GM19438 (cell line): ENCODE results near the gene RASAL2.
"Not testable (repeated sequence)": the region's sequence is repeated elsewhere in the genome, so short reads cannot be mapped to it uniquely, and the experiment has no call there.

Experiments used
- ATAC-seq: cut with Tn5 transposase; IDR thresholded peaks from one replicate; pipeline ENCODE4 v1.9.1; 2021; ENCODE audit warnings: low read depth; ENCODE audit not compliant: unreplicated experiment

RASAL2 gene

DNA sequence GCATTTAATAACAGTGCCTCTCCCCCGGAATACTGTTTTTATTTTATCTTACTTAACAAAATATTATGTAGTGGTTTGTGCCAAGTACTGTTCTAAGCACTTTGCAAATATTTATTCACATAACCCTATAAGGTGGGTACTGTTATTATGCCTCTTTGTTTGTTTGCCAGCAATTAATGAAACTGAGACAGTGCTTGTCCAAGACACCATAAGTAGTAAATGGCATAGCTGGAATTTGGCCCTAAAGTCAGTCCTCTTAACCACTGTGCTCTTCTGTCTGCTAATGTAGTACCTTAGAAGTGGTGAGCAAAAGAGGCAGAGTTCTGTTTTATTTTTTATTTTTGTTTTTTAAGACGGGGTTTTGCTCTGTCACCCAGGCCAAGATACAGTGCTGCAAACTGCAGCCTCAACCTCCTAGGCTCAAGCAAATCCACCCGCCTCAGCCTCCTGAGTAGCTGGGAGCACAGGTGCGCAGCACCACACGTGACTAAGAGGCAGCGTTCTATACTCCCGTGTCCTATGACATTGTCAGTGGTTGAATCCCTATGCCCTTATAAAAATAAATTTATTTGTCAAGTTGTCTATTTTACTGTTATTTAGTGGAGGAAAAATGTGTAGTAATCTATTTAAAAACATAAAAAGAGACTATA is 237.1 kb downstream of the RASAL2 start:
- no peak for ATAC-seq

DNA sequence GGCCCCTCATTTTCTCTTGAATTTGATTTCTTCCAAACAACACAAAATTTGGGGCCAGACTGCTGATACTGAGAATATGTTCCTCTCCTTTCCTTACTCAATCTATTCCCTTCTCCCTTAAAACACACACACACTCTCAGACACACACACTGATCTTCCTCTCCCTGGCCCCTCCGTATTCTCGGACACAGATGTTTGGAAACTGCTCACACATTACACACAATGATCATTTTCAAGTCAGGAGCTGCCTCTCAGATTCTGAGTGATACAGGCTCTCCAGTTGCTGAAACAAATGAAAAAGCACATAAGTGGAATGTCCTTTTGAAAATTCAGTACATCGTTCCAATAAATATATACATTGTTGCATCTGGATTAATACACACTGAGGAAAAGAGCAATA is 241.5 kb downstream of the RASAL2 start:
- ATAC-seq: no peak

DNA sequence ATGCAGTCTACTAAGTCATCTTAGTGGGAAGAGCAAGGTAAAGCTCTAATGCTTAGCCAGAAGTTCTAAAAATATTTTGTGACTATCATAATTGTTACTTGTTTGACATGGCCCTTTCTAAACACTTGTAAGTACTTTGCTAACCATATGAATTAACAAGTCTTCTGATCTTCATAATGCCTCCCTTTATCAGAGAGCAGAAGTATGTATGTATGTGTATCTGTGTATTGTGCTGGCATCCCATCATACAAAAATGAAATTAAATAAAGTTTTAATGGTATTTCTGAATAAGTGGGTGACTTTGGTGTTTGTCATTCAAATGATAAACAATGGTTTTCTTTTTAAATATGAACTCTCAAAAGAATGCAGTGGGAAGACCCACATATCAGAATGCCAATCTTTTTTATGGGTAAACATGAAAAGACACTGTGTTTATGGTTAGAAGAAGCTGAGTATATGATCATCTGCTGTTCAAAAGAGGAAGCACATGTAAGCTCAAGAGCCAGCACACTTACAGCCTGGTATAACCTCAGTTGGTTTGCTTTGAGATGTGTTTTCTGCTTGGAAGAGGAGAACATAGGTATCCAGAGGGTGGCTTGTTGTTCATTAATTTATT is 243.3 kb downstream of the RASAL2 start:
- ATAC-seq: no peak

DNA sequence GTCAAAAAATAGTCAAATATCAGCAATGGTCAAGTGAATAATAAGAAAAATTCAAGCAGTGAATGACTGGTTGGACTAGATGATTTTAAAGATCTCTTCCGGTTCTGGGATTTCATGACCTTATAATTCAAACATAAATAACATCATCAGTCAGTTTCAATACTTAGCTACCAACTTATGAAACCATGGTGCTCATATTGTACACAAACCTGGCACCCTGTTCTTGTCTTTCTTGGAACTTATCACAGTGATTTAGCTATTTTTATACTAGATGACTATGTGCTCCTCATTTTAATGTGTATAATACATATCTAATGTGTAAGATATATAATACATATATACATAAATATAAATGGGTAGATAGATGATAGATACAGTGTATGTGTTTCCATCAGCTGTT is 245.9 kb downstream of the RASAL2 start:
- ATAC-seq: no peak

DNA sequence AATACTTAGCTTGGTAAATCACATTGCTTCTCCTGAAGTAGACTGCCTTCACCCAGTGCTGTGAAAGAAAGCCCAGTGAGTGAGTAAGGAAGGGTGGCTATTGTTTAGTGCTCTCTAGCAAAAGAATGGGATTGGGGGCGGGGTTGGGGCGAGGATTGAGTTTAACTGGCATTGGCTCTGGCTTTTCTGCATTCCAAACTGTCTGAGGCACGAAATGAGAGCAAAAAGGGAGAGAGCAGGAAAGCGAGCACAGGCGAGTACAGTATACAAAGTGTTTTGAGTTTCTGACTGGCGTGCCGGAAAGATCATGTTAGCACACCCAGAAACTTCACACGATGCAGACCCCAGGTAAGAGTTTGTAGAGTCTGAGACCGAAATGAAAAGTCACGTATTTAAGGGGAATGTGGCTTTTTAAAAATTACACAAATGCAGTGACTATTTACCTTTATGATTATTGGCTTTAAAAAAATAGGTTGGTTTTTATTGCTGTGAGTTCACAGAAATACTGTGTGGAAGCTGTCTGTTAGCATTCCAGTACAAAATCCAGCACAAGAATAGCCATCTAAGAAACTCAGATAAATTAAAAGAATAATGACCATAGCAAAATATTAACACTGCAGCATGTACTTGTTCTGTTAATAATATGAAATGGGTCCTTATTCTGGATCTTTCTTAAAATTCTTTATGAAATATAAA is 247.5 kb downstream of the RASAL2 start:
- no peak for ATAC-seq

DNA sequence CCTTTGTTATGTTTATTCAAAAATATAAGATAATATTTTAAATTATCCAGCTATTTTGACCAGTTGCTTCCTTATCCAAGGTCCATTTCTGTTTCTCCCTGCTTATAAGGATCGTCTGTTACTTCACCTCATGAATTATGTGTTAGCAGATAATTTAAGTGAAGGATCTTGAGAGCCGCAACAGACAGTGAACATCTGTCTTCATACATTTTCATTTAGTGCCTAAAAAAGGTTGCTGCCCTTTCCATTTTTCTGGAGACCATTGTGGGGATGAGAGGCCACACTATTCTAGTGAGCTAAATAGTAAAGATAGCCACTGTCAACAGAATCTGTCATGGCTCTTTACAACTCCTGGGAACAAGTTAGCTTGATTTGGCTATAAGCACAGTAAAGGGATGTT is 248.8 kb downstream of the RASAL2 start:
- ATAC-seq: no peak

DNA sequence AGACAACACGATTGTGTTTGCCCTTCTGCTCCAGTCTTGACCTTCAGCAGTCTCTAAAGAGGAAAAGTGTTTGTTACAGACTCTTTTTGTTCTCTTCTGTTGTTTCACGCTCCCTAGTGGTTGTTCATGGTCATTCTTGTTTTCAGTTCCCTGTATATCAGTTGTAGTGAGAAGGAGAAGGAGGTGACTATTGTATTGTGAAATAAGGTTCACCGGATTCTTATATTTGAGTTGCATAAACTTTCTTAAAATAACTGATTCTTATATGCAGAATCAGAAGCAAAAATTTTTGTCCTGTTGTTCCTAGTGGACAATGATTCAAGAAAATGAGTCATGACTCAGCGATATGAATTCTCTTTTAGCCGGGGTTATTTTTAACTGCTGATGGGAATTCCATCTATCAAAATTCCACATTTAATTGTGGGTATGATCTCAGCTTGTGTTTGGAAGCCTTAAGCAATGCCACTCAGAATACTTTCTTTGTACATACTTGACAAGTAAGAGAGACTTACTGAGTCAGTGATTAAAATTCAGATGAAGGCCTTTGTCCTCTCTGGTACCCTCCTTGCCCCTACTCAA is 250.7 kb downstream of the RASAL2 start:
- no peak for ATAC-seq

DNA sequence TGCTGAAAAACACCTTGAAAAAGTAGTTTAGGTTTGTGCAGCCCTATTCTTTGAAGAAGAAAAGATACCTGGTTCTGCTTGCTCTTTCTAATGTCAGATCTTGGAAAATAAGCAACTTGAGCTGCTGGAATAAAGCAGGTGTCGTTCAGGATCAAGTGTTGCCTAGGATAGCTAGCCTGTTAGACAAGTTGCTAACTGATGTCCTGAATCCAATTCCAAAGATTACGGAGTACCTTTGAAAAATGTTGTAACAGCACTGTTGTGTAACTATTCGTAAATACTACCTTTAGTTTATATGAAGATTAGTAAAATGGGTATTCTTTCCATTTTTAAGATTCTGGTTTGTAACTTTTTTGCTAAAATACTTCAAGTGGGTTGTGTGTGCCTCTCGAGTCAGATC is 251.3 kb downstream of the RASAL2 start:
- no peak for ATAC-seq

DNA sequence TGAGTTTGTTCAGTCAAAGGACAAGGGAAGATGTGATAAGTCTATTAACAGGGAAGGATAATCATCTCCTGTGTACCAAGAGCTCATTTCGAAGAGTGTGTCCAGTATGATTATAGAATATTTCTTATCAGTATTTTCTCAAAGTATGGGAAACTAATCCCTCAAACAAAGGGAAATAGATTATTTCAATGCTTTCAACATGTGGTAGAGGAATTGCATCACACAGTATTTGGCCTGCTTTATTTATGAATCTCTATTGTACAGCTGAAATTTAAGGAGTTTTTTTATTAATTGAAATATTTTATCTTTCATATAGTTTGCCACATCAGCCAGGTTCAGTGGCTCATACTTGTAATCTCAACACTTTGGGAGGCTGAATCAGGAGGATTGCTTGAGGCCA is 251.9 kb downstream of the RASAL2 start:
- no peak for ATAC-seq

DNA sequence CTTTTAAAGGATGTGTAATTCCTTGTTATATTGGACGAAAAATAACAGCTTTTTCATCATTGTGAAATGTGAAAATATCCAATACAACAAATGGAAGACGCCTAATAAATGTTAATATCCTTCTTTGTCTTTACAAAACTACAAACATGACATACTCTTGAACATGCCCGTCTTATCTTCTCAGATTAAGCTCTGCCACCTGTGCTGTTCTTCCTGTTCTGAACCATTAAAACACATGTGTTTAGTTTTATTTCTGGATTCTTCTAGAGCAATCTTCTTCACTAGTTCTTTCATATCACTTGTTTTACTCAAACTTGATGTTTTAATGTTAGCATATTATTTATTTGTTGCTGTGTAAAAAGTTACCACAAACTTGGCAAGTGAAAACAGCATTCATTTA is 255.9 kb downstream of the RASAL2 start:
- ATAC-seq: no peak

DNA sequence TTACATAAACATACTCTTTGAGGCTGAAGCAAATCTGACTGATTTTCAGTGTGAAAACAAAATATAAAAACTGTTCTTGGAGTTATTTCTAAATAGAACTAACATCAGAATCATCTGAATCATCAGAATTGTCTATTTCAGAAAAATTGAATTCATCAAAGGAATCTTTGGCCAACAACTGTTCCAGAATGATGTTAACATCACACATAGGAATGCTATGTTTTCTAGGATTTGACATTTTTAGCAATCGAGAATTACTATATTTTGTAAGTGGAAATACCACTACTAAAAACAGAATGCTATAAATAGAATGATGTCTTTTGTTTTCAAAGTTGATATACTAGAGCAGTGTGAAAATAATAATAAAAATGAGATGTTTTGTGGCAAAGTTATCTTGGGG is 258.0 kb downstream of the RASAL2 start:
- not testable (repeated sequence) for ATAC-seq

DNA sequence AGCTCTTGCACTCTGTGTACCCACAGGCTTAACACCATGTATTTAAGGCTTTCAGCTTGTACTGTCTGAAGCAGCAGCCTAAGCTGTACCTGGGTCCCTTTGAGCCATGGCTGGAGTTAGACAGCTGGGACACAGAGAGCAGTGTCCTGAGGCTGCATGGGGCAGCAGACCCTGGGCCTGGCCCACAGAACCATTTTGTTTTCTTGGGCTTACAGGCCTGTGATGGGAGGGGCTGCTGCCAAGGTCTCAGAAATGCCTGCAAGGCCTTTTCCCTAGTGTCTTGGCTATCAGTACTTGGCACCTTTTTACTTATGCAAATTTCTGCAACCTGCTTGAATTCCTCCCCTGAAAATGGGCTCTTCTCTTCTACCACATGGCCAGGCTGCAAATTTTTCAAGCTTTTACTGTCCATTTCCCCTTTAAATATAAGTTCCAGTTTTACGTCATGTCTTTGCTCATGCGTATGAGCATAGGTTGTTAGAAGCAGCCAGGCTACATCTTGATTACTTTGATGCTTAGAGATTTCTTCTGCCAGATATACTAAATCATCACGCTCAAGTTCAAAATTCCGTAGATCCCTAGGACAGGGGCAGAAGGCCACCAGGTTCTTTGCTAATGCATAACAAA is 259.0 kb downstream of the RASAL2 start:
- no peak for ATAC-seq

DNA sequence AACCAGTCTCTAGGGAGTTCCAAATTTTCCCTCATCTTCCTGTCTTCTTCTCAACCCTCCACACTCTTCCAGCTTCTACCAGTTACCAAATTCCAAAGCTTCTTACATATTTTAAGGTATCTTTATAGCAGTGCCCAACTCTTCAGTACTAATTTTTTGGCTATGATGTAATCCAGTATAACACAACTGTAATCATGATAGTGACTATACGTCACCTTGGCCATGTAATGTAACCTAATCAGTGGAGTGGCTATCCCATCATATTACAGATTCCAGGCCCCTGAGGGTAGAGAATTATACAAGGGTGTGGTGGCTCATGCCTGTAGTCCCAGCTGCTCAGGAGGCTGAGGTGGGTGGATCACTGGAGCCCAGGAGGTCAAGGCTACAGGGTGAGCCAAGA is 259.6 kb downstream of the RASAL2 start:
- ATAC-seq: no peak

DNA sequence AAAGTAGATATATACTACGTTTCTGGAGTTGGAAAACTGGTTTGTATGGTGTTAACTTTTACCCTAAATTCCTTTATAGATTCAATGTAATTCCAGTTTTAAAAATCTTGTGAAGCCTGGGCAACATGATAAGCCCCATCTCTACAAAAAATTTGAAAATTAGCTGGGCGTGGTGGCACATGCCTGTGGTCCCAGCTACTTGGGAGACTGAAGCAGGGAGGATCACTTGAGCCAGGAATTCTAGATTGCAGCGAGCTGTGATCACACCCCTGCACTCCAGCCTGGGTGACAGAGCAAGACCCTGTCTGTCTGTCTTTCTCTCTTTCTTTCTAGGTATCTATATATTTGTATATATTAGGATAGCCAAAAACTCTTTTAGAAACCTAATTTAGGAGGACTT is 260.9 kb downstream of the RASAL2 start:
- no peak for ATAC-seq

DNA sequence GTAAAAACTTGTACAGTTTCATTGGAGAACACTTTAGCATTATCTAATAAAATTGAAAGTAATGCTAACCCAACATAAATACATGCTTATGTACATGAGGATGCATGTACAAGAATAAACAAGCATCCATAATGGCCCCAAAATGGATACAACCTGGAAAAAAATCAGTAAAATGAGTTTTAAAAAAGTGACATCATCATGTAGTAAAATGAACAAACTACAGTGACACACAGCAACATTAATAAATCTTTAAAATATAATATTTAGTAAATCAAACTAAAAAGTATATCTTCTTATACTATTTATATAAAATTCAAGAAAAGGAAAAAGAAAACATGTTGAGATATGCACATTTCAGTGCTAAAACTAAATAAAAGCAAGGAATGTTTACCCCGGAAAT is 262.4 kb downstream of the RASAL2 start:
- no peak for ATAC-seq

DNA sequence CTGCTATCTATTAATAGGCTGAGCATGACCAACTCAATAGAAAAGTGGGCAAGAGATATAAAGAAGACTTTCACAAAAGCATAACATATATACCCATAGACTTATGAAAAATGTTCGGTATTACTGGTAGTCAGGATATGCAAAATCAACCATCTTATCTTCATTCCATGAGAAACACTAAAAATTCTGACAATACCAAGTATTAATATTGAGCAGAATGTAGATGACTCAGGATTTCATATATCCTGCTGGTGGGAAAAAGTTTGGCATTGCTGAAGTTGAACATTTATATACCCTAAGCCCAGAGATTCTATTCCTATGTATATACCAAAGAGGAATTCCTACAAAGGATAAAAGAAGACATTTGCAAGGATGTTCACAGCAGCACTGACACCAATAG is 264.6 kb downstream of the RASAL2 start:
- no peak for ATAC-seq

DNA sequence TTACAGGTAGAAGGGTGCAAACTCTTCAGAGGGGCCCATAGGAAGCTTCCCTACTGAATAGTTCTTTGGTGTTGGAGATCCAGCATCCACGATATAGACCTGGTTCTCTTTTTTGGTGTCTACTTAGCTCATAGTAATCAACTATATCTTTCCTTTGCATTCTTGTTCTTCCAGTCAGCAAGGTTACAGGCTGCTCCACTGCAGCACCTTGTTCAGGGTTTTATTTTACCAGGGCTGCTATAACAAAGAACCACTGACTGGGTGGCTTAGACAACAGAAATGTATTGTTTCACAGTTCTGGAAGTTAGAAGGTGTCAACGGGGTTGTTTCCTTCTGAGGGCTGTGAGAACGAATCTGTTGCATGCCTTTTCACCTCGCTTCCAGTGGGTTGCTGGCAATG is 266.5 kb downstream of the RASAL2 start:
- ATAC-seq: no peak

DNA sequence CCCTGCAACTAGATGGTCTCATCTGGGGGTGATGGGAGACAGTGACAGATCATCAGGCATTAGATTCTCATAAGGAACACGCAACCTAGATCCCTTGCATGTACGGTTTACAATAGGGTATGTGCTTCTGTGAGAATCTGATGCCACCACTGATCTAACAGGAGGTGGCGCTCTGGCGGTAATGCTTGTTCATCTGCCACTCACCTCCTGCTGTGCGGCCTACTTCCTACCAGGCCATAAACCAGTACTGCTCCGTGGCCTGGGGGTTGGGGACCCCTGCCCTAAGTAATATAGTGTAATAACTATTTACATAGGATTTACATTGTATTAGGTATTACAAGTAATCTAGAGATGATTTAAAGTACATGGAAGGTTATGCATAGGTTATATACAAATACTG is 267.9 kb downstream of the RASAL2 start:
- no peak for ATAC-seq

DNA sequence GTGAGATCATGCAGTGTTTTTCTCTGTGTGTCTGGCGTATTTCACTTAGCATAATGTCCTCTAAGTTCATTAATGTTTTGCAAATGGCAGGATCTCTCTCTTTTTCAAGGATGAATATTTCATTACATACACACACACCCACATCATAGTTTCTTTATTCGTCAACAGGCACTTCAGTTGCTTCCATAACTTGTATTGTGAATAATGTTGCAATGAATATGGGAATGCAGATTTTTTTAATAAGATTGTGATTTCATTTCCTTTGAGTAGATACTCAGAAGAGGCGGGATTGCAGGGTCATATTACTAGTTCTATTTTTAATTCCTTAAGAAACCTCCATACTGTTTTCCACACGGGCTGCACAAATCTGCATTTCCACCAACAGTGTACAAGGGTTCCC is 268.8 kb downstream of the RASAL2 start:
- ATAC-seq: no peak

DNA sequence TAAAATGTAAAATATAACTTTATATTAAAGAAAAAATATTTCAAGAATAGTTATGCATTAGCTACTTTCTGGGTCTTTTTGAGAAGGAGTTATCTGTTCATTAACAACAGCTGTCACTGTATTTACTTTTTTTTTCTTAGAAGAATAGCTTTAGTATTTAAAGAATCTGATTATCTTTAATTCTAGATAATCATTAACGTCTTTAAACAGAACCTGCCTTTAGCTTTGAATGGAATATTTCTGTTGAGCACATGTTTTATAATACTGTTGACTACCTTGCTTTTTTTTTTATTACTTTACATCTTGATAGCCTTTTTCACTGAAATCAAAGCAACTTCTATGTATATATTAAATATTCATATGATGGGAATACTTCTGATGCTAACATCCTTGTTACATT is 270.9 kb downstream of the RASAL2 start:
- ATAC-seq: no peak

DNA sequence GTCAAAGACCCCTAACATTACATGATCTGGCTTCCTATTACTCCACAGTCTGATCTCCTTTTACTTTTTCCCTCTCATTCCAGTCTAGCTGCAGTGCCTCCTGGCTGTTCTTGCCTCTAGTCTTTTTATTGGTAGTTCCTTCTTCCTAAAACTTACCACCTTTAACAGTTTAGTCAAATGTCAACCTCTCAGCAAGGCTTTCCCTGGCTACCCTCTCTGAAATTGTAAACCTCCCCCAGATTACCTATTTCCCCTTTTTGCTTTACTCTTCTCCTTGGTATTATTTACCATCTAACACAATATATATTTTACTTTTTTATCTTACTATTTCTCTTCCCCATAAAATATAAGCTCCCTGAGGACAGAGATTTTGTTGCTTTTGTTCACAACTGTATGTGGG is 273.2 kb downstream of the RASAL2 start:
- ATAC-seq: no peak
